Caco-2 (cell line): ENCODE data around the gene C19orf33. TPM values are rescaled to one million over a fixed set of nuclear protein-coding genes. Genes with fewer than 3 reads are reported as not detected.

Experiments used
- BruUV-seq: library from RNA; stranded (reverse); fragments of 400-500 nt; replicated peaks from 2 replicates; lab custom pipeline; 2021; lab: Mats Ljungman, UMichigan
- CTCF ChIA-PET: fragments of 300-600 bp; sonication (Branson Sonifier 250); formaldehyde crosslinking; loops from one replicate; lab custom pipeline; 2022; ENCODE audit warnings: antibody characterized with exemption; lab: Charles Lee
- POLR2A ChIA-PET: fragments of 300-600 bp; sonication (Branson Sonifier 250); formaldehyde crosslinking; loops from one replicate; lab custom pipeline; 2022; ENCODE audit warnings: antibody characterized with exemption; lab: Charles Lee
- DNase-seq, 2 experiments: peaks; one replicate each; pipeline versions ENCODE4 v3.0.0 to v3.0.0-alpha.2; 2020 to 2022
- H3K27me3 ChIP-seq: replicated peaks from 2 replicates; pipeline ENCODE4 v1.6.0; 2011; ENCODE audit warnings: low read length; ENCODE audit not compliant: control insufficient read depth, insufficient read depth
- H3K36me3 ChIP-seq: 2 replicates; pipeline ENCODE4 v1.5.1; 2011; ENCODE audit warnings: low read length; ENCODE audit not compliant: control insufficient read depth, insufficient read depth
- H3K4me1 ChIP-seq: fragments of 250-450 bp; sonication (Bioruptor Pico); 2 replicates; pipeline ENCODE4 v1.5.1; 2020; ENCODE audit warnings: mild to moderate bottlenecking
- H3K4me3 ChIP-seq: 2 replicates; pipeline ENCODE4 v1.5.1; 2011; ENCODE audit warnings: low read depth, mild to moderate bottlenecking, control low read depth, low read length
- H3K9me3 ChIP-seq: fragments of 250-450 bp; sonication (Bioruptor Pico); 2 replicates; pipeline ENCODE4 v1.5.1; 2020; ENCODE audit warnings: mild to moderate bottlenecking, moderate library complexity
- H3K27ac Mint-ChIP-seq: one replicate; pipeline ENCODE4 v1.8.0; 2022; ENCODE audit warnings: mixed read lengths; ENCODE audit not compliant: unreplicated experiment
- H3K27me3 Mint-ChIP-seq: one replicate; pipeline ENCODE4 v1.8.0; 2022; ENCODE audit warnings: mixed read lengths; ENCODE audit not compliant: insufficient read depth, unreplicated experiment
- H3K36me3 Mint-ChIP-seq: one replicate; pipeline ENCODE4 v1.8.0; 2022; ENCODE audit warnings: mild to moderate bottlenecking, mixed read lengths; ENCODE audit not compliant: insufficient read depth, unreplicated experiment
- H3K4me1 Mint-ChIP-seq: one replicate; pipeline ENCODE4 v1.8.0; 2022; ENCODE audit warnings: low read depth, mixed read lengths; ENCODE audit not compliant: unreplicated experiment
- H3K4me3 Mint-ChIP-seq: one replicate; pipeline ENCODE4 v1.8.0; 2022; ENCODE audit warnings: mild to moderate bottlenecking, moderate library complexity, mixed read lengths; ENCODE audit not compliant: unreplicated experiment
- H3K9me3 Mint-ChIP-seq: one replicate; pipeline ENCODE4 v1.8.0; 2022; ENCODE audit warnings: mixed read lengths; ENCODE audit not compliant: unreplicated experiment
- intact Hi-C: fragments of 100-400 bp; cut with micrococcal nuclease; formaldehyde crosslinking; loops from one replicate; pipeline ENCODE4 v1.10.0; 2022; ENCODE audit not compliant: unreplicated experiment
- total RNA-seq: library from RNA; stranded (reverse); gene quantifications from 2 replicates; pipeline ENCODE4 v1.2.3, GENCODE V29; 2022
- TF ChIP-seq, protein P1 (sequence below), 2 experiments: fragments of 200-600 bp in 1 of 2; IDR thresholded peaks; 1 replicate in 1 of 2; 2 replicates in 1 of 2; pipeline versions ENCODE4 v1.5.1 to v1.8.0; 2011 to 2022; ENCODE audit warnings: antibody characterized with exemption in 1 of 2, control low read depth in 1 of 2, inconsistent platforms in 1 of 2, low read depth in 1 of 2, low read length in 1 of 2, mild to moderate bottlenecking in 1 of 2, moderate library complexity in 1 of 2; ENCODE audit not compliant: insufficient read depth in 1 of 2, severe bottlenecking in 1 of 2, unreplicated experiment in 1 of 2

Gene C19orf33
- total RNA-seq, 1 experiment from 2014 or later = 18.6 TPM

GRCh38 chr19:38308926-38309614 lies 5.0 kb downstream of the C19orf33 start:
- DNase-seq = no peak
- intact Hi-C loops = no loop called here
- no peak overlapping the region for H3K4me3 ChIP-seq
- POLR2A ChIA-PET = no interaction called here
- peaks cover 19% of the 10 kb centered on the region for H3K36me3 Mint-ChIP-seq
- H3K4me1 Mint-ChIP-seq = peaks cover 6% of the 10 kb centered on the region
- no TSS peak for BruUV-seq
- H3K36me3 ChIP-seq = no peaks in the 10 kb centered on the region
- H3K4me3 Mint-ChIP-seq = no peak overlapping the region
- TF ChIP-seq, protein P1, sequence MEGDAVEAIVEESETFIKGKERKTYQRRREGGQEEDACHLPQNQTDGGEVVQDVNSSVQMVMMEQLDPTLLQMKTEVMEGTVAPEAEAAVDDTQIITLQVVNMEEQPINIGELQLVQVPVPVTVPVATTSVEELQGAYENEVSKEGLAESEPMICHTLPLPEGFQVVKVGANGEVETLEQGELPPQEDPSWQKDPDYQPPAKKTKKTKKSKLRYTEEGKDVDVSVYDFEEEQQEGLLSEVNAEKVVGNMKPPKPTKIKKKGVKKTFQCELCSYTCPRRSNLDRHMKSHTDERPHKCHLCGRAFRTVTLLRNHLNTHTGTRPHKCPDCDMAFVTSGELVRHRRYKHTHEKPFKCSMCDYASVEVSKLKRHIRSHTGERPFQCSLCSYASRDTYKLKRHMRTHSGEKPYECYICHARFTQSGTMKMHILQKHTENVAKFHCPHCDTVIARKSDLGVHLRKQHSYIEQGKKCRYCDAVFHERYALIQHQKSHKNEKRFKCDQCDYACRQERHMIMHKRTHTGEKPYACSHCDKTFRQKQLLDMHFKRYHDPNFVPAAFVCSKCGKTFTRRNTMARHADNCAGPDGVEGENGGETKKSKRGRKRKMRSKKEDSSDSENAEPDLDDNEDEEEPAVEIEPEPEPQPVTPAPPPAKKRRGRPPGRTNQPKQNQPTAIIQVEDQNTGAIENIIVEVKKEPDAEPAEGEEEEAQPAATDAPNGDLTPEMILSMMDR (IDR thresholded peaks at IDR 0.05; ENCODE audit: insufficient read depth in 1 of 2, low read depth in 1 of 2, low read length in 1 of 2, severe bottlenecking in 1 of 2, unreplicated experiment in 1 of 2) = no peak
- CTCF ChIA-PET = interaction anchor here (0.6 kb wide), 2 partner anchors 53 to 66 kb away, joined by 3 to 4 read pairs; no protein-coding TSS in a partner anchor
- H3K9me3 ChIP-seq = no peaks in the 10 kb centered on the region
- peaks cover 15% of the 10 kb centered on the region for H3K4me1 ChIP-seq
- no peaks in the 10 kb centered on the region for H3K27me3 Mint-ChIP-seq
- no peaks in the 10 kb centered on the region for H3K9me3 Mint-ChIP-seq
- H3K27ac Mint-ChIP-seq = no peak overlapping the region
- H3K27me3 ChIP-seq = no peaks in the 10 kb centered on the region

- POLR2A ChIA-PET = no interaction called here
- peaks cover 16% of the 10 kb centered on the region for H3K36me3 Mint-ChIP-seq
- TF ChIP-seq, protein P1 (IDR thresholded peaks at IDR 0.05; ENCODE audit: insufficient read depth in 1 of 2, low read depth in 1 of 2, low read length in 1 of 2, severe bottlenecking in 1 of 2, unreplicated experiment in 1 of 2) = no peak
- peaks cover 6% of the 10 kb centered on the region for H3K4me1 Mint-ChIP-seq
- H3K27ac Mint-ChIP-seq = no peak overlapping the region
- Histone ChIP-seq H3K4me3 (no peak overlapping the region), H3K4me1 (peaks cover 8% of the 10 kb centered on the region), H3K9me3 (no peaks in the 10 kb centered on the region), H3K27me3 (no peaks in the 10 kb centered on the region), H3K36me3 (no peaks in the 10 kb centered on the region)
- CTCF ChIA-PET = no interaction called here
- no peak overlapping the region for H3K4me3 Mint-ChIP-seq
- intact Hi-C loops = no loop called here
- BruUV-seq = no TSS peak
- H3K27me3 Mint-ChIP-seq = no peaks in the 10 kb centered on the region
- DNase-seq = no peak
- H3K9me3 Mint-ChIP-seq = no peaks in the 10 kb centered on the region
These were observed 5.7 kb downstream of the C19orf33 start for GRCh38 chr19:38309615-38310278.

DNA sequence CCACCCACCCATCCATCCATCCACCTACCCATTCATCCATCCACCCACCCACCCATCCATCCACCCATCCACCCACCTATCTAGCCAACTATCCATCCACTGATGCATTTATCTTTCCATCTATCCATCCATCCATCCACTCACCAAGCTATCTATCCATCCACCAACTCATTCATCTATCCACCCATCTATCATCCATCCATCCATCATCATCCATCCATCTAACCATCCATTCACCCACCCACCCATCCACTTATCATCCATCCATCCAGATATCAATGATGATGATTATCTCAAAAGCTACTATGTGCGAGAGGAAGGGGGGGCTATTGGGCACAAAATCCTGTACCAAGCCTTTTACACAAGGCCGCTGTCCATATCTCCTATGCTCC lies 6.2 kb downstream of the C19orf33 start:
- peaks cover 3% of the 10 kb centered on the region for H3K4me1 ChIP-seq
- no peaks in the 10 kb centered on the region for H3K36me3 ChIP-seq
- no peaks in the 10 kb centered on the region for H3K9me3 ChIP-seq
- ChIA-PET POLR2A (no interaction called here), CTCF (no interaction called here)
- H3K4me3 Mint-ChIP-seq = no peak overlapping the region
- no peaks in the 10 kb centered on the region for H3K27me3 ChIP-seq
- no TSS peak for BruUV-seq
- no peaks in the 10 kb centered on the region for H3K27me3 Mint-ChIP-seq
- no peaks in the 10 kb centered on the region for H3K9me3 Mint-ChIP-seq
- H3K36me3 Mint-ChIP-seq = peaks cover 15% of the 10 kb centered on the region
- no peak for DNase-seq
- H3K27ac Mint-ChIP-seq = no peak overlapping the region
- TF ChIP-seq, protein P1 (IDR thresholded peaks at IDR 0.05; ENCODE audit: insufficient read depth in 1 of 2, low read depth in 1 of 2, low read length in 1 of 2, severe bottlenecking in 1 of 2, unreplicated experiment in 1 of 2) = no peak
- peaks cover 6% of the 10 kb centered on the region for H3K4me1 Mint-ChIP-seq
- intact Hi-C loops = no loop called here
- no peak overlapping the region for H3K4me3 ChIP-seq
